Panc1 (cell line): Measurements from ENCODE around the gene WWOX.

Experiments
- SIN3A ChIP-seq: IDR thresholded peaks from 2 replicates; pipeline ENCODE4 v1.6.1; 2012; ENCODE audit warnings: low read depth, mild to moderate bottlenecking, low read length, moderate library complexity, borderline replicate concordance; ENCODE audit not compliant: insufficient read depth
- TF ChIP-seq, protein P1 (sequence below): fragments of 450-650 bp; IDR thresholded peaks from 2 replicates; pipeline ENCODE4 v1.5.1; 2017; ENCODE audit warnings: mild to moderate bottlenecking

DNA sequence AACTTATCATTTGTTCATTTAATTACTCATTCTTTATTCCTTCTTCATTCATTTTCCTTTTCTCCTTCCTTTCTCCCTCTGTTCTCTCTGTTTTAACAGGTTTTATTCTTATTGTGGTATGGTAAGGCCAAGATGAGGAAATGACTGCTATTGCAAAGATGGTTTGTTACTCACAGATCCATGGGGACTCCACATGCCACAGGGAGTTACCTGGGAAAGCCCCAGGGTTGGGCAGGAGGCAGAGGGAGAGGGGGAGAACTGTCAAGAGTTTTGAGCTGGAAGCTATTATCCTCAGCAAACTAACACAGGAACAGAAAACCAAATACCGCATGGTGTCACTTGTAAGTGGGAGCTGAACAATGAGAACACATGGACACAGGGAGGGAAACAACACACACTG lies 453.3 kb downstream of the WWOX start:
- TF ChIP-seq, protein P1, sequence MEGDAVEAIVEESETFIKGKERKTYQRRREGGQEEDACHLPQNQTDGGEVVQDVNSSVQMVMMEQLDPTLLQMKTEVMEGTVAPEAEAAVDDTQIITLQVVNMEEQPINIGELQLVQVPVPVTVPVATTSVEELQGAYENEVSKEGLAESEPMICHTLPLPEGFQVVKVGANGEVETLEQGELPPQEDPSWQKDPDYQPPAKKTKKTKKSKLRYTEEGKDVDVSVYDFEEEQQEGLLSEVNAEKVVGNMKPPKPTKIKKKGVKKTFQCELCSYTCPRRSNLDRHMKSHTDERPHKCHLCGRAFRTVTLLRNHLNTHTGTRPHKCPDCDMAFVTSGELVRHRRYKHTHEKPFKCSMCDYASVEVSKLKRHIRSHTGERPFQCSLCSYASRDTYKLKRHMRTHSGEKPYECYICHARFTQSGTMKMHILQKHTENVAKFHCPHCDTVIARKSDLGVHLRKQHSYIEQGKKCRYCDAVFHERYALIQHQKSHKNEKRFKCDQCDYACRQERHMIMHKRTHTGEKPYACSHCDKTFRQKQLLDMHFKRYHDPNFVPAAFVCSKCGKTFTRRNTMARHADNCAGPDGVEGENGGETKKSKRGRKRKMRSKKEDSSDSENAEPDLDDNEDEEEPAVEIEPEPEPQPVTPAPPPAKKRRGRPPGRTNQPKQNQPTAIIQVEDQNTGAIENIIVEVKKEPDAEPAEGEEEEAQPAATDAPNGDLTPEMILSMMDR: no peak
- no peak for TF ChIP-seq SIN3A
